HEK293T (cell line): ENCODE results near the gene FCGR3A.
"Not testable (repeated sequence)": the region's sequence is repeated elsewhere in the genome, so short reads cannot be mapped to it uniquely, and the experiment has no call there.

Source experiments
- ARNT ChIP-seq: fragments of 450-650 bp; IDR thresholded peaks from 2 replicates; pipeline ENCODE4 v1.6.1; 2017; ENCODE audit warnings: mild to moderate bottlenecking
- BHLHE40 ChIP-seq: fragments of 450-650 bp; IDR thresholded peaks from 2 replicates; pipeline ENCODE4 v1.6.1; 2016; ENCODE audit warnings: mild to moderate bottlenecking, moderate library complexity, borderline replicate concordance
- ELF4 ChIP-seq: fragments of 450-650 bp; IDR thresholded peaks from 2 replicates; pipeline ENCODE4 v1.6.1; 2017; ENCODE audit warnings: antibody characterized with exemption
- FOXA1 ChIP-seq: fragments of 450-650 bp; IDR thresholded peaks from 2 replicates; pipeline ENCODE4 v1.6.1; 2016; ENCODE audit warnings: mild to moderate bottlenecking
- FOXM1 ChIP-seq: fragments of 450-650 bp; IDR thresholded peaks from 2 replicates; pipeline ENCODE4 v1.6.1; 2017; ENCODE audit warnings: mild to moderate bottlenecking, borderline replicate concordance
- HDGF ChIP-seq: fragments of 450-650 bp; IDR thresholded peaks from 2 replicates; pipeline ENCODE4 v1.6.1; 2017; ENCODE audit warnings: antibody characterized with exemption, borderline replicate concordance
- L3MBTL2 ChIP-seq: fragments of 450-650 bp; conservative IDR thresholded peaks from 2 replicates; pipeline ENCODE4 v1.6.1; 2016; ENCODE audit warnings: mild to moderate bottlenecking
- SP1 ChIP-seq: fragments of 450-650 bp; IDR thresholded peaks from 2 replicates; pipeline ENCODE4 v1.6.1; 2017
- TARDBP ChIP-seq: fragments of 450-650 bp; IDR thresholded peaks from 2 replicates; pipeline ENCODE4 v1.6.1; 2016
- ZNF384 ChIP-seq: fragments of 450-650 bp; IDR thresholded peaks from 2 replicates; pipeline ENCODE4 v1.6.1; 2016
- TF ChIP-seq, protein P1 (sequence below): fragments of 450-650 bp; IDR thresholded peaks from 2 replicates; pipeline ENCODE4 v1.6.1; 2016

DNA sequence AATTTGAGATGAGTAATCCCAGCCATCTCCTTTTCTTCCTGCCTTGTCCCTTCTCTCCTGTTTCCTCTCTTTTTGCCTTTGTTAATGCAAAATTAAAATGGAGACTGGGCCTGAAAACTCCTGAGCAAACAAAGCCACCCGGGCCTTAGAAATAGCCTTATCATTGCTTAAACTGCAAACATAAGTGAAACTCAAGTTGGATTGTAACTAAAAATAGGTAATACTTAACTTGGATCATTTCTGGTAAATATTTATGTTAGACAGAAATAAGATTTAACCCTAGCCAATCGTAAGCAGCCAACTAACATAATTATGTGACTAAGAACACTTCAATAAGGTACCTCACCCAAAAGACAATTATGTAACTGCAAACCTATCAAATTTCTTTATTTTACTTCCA, 46.0 kb upstream of the FCGR3A start:
- TF ChIP-seq FOXM1, ARNT, BHLHE40, ELF4, SP1, TARDBP, L3MBTL2, HDGF, ZNF384, FOXA1: not testable (repeated sequence)
- TF ChIP-seq, protein P1, sequence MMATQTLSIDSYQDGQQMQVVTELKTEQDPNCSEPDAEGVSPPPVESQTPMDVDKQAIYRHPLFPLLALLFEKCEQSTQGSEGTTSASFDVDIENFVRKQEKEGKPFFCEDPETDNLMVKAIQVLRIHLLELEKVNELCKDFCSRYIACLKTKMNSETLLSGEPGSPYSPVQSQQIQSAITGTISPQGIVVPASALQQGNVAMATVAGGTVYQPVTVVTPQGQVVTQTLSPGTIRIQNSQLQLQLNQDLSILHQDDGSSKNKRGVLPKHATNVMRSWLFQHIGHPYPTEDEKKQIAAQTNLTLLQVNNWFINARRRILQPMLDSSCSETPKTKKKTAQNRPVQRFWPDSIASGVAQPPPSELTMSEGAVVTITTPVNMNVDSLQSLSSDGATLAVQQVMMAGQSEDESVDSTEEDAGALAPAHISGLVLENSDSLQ = not testable (repeated sequence)
